Activated T-cell treated with anti-CD3 and anti-CD28 coated beads, Interleukin-2, amount 50 U/mL, for 4 hours (primary cell): Measurements from ENCODE around the gene HYOU1. TPM values are rescaled to one million over a fixed set of nuclear protein-coding genes. Genes with fewer than 3 reads are reported as not detected.
"Not testable (repeated sequence)": the region's sequence is repeated elsewhere in the genome, so short reads cannot be mapped to it uniquely, and the experiment has no call there.

Experiments
- ATAC-seq, 2 donors: fragments of 200-7000 bp; cut with Tn5 transposase; one replicate each; pipeline ENCODE4 v1.10.0; 2021
- DNase-seq: peaks from one replicate; pipeline ENCODE4 v3.0.0-alpha.2; 2020
- H3K27me3 Mint-ChIP-seq: one replicate; pipeline ENCODE4 v1.8.0; 2021; ENCODE audit warnings: low read depth, mixed read lengths
- H3K36me3 Mint-ChIP-seq: one replicate; pipeline ENCODE4 v1.8.0; 2022; ENCODE audit warnings: mixed read lengths; ENCODE audit not compliant: insufficient read depth
- H3K4me1 Mint-ChIP-seq: one replicate; pipeline ENCODE4 v1.8.0; 2021; ENCODE audit warnings: low read depth, mixed read lengths
- H3K4me3 Mint-ChIP-seq: one replicate; pipeline ENCODE4 v1.8.0; 2021; ENCODE audit warnings: mild to moderate bottlenecking, moderate library complexity, mixed read lengths
- H3K9me3 Mint-ChIP-seq: one replicate; pipeline ENCODE4 v1.8.0; 2021; ENCODE audit warnings: mixed read lengths
- total RNA-seq, 3 donors: library from RNA; stranded (reverse); gene quantifications; one replicate each; pipeline ENCODE4 v1.2.1, GENCODE V29; 2021

HYOU1 gene
- total RNA-seq, 3 donors from 2014 or later = 249 to 309 (median 260) TPM

GRCh38 chr11:119044708-119045107, 12.3 kb downstream of the HYOU1 start:
- no peak for DNase-seq
- Mint-ChIP-seq H3K9me3 (no peaks in the 10 kb centered on the region), H3K27me3 (no peaks in the 10 kb centered on the region), H3K4me1 (peaks cover 4% of the 10 kb centered on the region), H3K4me3 (no peak overlapping the region), H3K36me3 (peaks cover 34% of the 10 kb centered on the region)
- no peak for ATAC-seq

- H3K27me3 Mint-ChIP-seq = no peaks in the 10 kb centered on the region
- H3K9me3 Mint-ChIP-seq = no peaks in the 10 kb centered on the region
- H3K4me3 Mint-ChIP-seq = no peak overlapping the region
- no peak for DNase-seq
- H3K36me3 Mint-ChIP-seq = peaks cover 20% of the 10 kb centered on the region
- no peak for ATAC-seq
- H3K4me1 Mint-ChIP-seq = peaks cover 4% of the 10 kb centered on the region
Observed at GRCh38 chr11:119042927-119043326, 14.1 kb downstream of the HYOU1 start.

GRCh38 chr11:119041821-119042514, 15.0 kb downstream of the HYOU1 start:
- no peak for DNase-seq
- ATAC-seq = peak; percentile 59 to 72
- Mint-ChIP-seq H3K36me3 (peaks cover 16% of the 10 kb centered on the region), H3K4me3 (no peak overlapping the region), H3K9me3 (no peaks in the 10 kb centered on the region), H3K27me3 (no peaks in the 10 kb centered on the region), H3K4me1 (peaks cover 4% of the 10 kb centered on the region)

- not testable (repeated sequence) for H3K9me3 Mint-ChIP-seq, H3K36me3 Mint-ChIP-seq, ATAC-seq, H3K27me3 Mint-ChIP-seq, DNase-seq, H3K4me1 Mint-ChIP-seq, H3K4me3 Mint-ChIP-seq
Observed at GRCh38 chr11:119039471-119039870, 17.5 kb downstream of the HYOU1 start.

- no peaks in the 10 kb centered on the region for H3K9me3 Mint-ChIP-seq
- DNase-seq = no peak
- no peak for ATAC-seq
- H3K36me3 Mint-ChIP-seq = no peaks in the 10 kb centered on the region
- no peak overlapping the region for H3K4me3 Mint-ChIP-seq
- H3K27me3 Mint-ChIP-seq = no peaks in the 10 kb centered on the region
- peaks cover 4% of the 10 kb centered on the region for H3K4me1 Mint-ChIP-seq
Observed at GRCh38 chr11:119038884-119039283, 18.1 kb downstream of the HYOU1 start.

- Mint-ChIP-seq H3K36me3 (no peaks in the 10 kb centered on the region), H3K27me3 (no peaks in the 10 kb centered on the region), H3K4me3 (no peak overlapping the region), H3K9me3 (no peaks in the 10 kb centered on the region), H3K4me1 (peaks cover 7% of the 10 kb centered on the region)
- ATAC-seq = no peak
- no peak for DNase-seq
Observed at GRCh38 chr11:119034813-119035212, 22.2 kb downstream of the HYOU1 start.

- H3K4me3 Mint-ChIP-seq, H3K9me3 Mint-ChIP-seq, H3K36me3 Mint-ChIP-seq, ATAC-seq, DNase-seq, H3K27me3 Mint-ChIP-seq: not testable (repeated sequence)
- peaks cover 19% of the 10 kb centered on the region for H3K4me1 Mint-ChIP-seq
Observed at GRCh38 chr11:119033421-119033820, 23.6 kb downstream of the HYOU1 start.

- H3K4me3 Mint-ChIP-seq = no peak overlapping the region
- H3K9me3 Mint-ChIP-seq = no peaks in the 10 kb centered on the region
Observed at GRCh38 chr11:119031912-119032280, 25.1 kb downstream of the HYOU1 start.

GRCh38 chr11:119030329-119031047, 26.5 kb downstream of the HYOU1 start, which contains the start of gene SLC37A4:
SLC37A4 (minus strand) TSS chr11:119030877.
- H3K36me3 Mint-ChIP-seq = peaks cover under 1% of the 10 kb centered on the region
- H3K4me1 Mint-ChIP-seq = peaks cover 20% of the 10 kb centered on the region
- peak; percentile 100 for DNase-seq
- ATAC-seq = peak; percentile 82 to 83
- H3K27me3 Mint-ChIP-seq = no peaks in the 10 kb centered on the region
- H3K9me3 Mint-ChIP-seq = no peaks in the 10 kb centered on the region
- peak within 1 kb of the TSS; percentile 69 for H3K4me3 Mint-ChIP-seq

More at GRCh38 chr11:119031912-119032280, 25.1 kb downstream of the HYOU1 start:
- Mint-ChIP-seq H3K4me1 (peaks cover 20% of the 10 kb centered on the region), H3K36me3 (no peaks in the 10 kb centered on the region), H3K27me3 (no peaks in the 10 kb centered on the region)
- DNase-seq = no peak
- ATAC-seq = no peak

GRCh38 chr11:119030029-119030328, 27.0 kb downstream of the HYOU1 start:
- ATAC-seq = no peak
- Mint-ChIP-seq H3K4me3 (peak overlapping the region; percentile 69), H3K27me3 (no peaks in the 10 kb centered on the region), H3K9me3 (no peaks in the 10 kb centered on the region), H3K4me1 (peaks cover 20% of the 10 kb centered on the region), H3K36me3 (peaks cover 6% of the 10 kb centered on the region)
- no peak for DNase-seq

- H3K9me3 Mint-ChIP-seq = no peaks in the 10 kb centered on the region
- peak overlapping the region; percentile 69 for H3K4me3 Mint-ChIP-seq
- DNase-seq (no peak), ATAC-seq (peak; percentile 60 to 66)
- peaks cover 23% of the 10 kb centered on the region for H3K4me1 Mint-ChIP-seq
- peaks cover 10% of the 10 kb centered on the region for H3K36me3 Mint-ChIP-seq
- H3K27me3 Mint-ChIP-seq = no peaks in the 10 kb centered on the region
Observed at GRCh38 chr11:119029340-119030028, 27.5 kb downstream of the HYOU1 start.

- ATAC-seq (no peak), DNase-seq (no peak)
- Mint-ChIP-seq H3K36me3 (peaks cover 12% of the 10 kb centered on the region), H3K9me3 (no peaks in the 10 kb centered on the region), H3K4me1 (peaks cover 26% of the 10 kb centered on the region), H3K27me3 (no peaks in the 10 kb centered on the region), H3K4me3 (no peak overlapping the region)
Observed at GRCh38 chr11:119029069-119029339, 28.0 kb downstream of the HYOU1 start.

- no peak for ATAC-seq
- Mint-ChIP-seq H3K4me3 (no peak overlapping the region), H3K9me3 (no peaks in the 10 kb centered on the region), H3K36me3 (peaks cover 15% of the 10 kb centered on the region), H3K27me3 (no peaks in the 10 kb centered on the region), H3K4me1 (peaks cover 30% of the 10 kb centered on the region)
- no peak for DNase-seq
Observed at GRCh38 chr11:119028346-119029068, 28.5 kb downstream of the HYOU1 start.

GRCh38 chr11:119027561-119028345, 29.3 kb downstream of the HYOU1 start:
- Mint-ChIP-seq H3K36me3 (peaks cover 19% of the 10 kb centered on the region), H3K4me1 (peaks cover 34% of the 10 kb centered on the region), H3K27me3 (no peaks in the 10 kb centered on the region), H3K9me3 (no peaks in the 10 kb centered on the region), H3K4me3 (no peak overlapping the region)
- DNase-seq (no peak), ATAC-seq (no peak)
